ENCODE data around the gene SAE1. TPM values are rescaled to one million over a fixed set of nuclear protein-coding genes. Genes with fewer than 3 reads are reported as not detected.

SAE1 gene
- total and polyA plus RNA-seq, 10 of the 15 experiments (the other 5 are each of a cell fraction or from before 2014, with no cell fraction given) = 62.0 to 246 (median 148) TPM

GRCh38 chr19:47243776-47244547 is 113.3 kb downstream of the SAE1 start (continued):
- no peak for TF ChIP-seq MEF2B (IDR thresholded peaks at IDR 0.05; ENCODE audit: partially characterized antibody, poor library complexity, severe bottlenecking)
- TF ChIP-seq JUNB (IDR thresholded peaks at IDR 0.05) = no peak; the same call in 1 of the 2 replicates
- TF ChIP-seq HDGF (IDR thresholded peaks at IDR 0.05) = peak; percentile 28; the same call in 1 of the 2 replicates
- TF ChIP-seq USF1 (IDR thresholded peaks at IDR 0.05; ENCODE audit: borderline replicate concordance, extremely low read length, insufficient read depth, low read depth, low read length) = no peak
- TF ChIP-seq ELK1 (IDR thresholded peaks at IDR 0.05; ENCODE audit: low read depth, low read length) = 0 out of 2 replicates have a peak, but pooled peaks have one; percentile 10
- TF ChIP-seq MAX (IDR thresholded peaks at IDR 0.05; ENCODE audit: low read depth, low read length) = peak; percentile 52
- peak; percentile 93 to 99 (median 95); a peak in 5 of 6 replicates for TF ChIP-seq CTCF (IDR thresholded peaks at IDR 0.05 in 2 of 3, conservative IDR thresholded peaks at IDR 0.05 in 1 of 3; ENCODE audit: control insufficient read depth in 2 of 3, extremely low read depth in 1 of 3, insufficient read depth in 1 of 3, low read depth in 3 of 3, low read length in 3 of 3)

All from GM12878 (cell line).